ENCODE data around the gene UNC5B.

Gene UNC5B

GRCh38 chr10:71262027-71262426 is 49.7 kb downstream of the UNC5B start:
- no peaks in the 10 kb centered on the region for H3K9me3 ChIP-seq
- no peaks in the 10 kb centered on the region for H3K36me3 ChIP-seq
- no peaks in the 10 kb centered on the region for H3K27me3 ChIP-seq
- peaks cover 0 to 24% (median 14%) of the 10 kb centered on the region in 4 donors for H3K4me1 ChIP-seq
- H3K4me3 ChIP-seq: no peak overlapping the region
- H3K27ac ChIP-seq: no peak overlapping the region
- no peak for TF ChIP-seq CTCF (IDR thresholded peaks at IDR 0.05)
- DNase-seq: no peak
- intact Hi-C loops (cut with DNase I; ENCODE audit: low total_unique reads): no loop called here

- H3K27me3 ChIP-seq: no peaks in the 10 kb centered on the region
- no peaks in the 10 kb centered on the region for H3K36me3 ChIP-seq
- H3K4me1 ChIP-seq: peaks cover 0 to 24% (median 14%) of the 10 kb centered on the region in 4 donors
- H3K9me3 ChIP-seq: no peaks in the 10 kb centered on the region
- no peak overlapping the region for H3K27ac ChIP-seq
- TF ChIP-seq CTCF (IDR thresholded peaks at IDR 0.05): no peak
- intact Hi-C loops (cut with DNase I; ENCODE audit: low total_unique reads): no loop called here
- no peak for DNase-seq
- no peak overlapping the region for H3K4me3 ChIP-seq
Measured at GRCh38 chr10:71262817-71263216, 50.4 kb downstream of the UNC5B start.

DNA sequence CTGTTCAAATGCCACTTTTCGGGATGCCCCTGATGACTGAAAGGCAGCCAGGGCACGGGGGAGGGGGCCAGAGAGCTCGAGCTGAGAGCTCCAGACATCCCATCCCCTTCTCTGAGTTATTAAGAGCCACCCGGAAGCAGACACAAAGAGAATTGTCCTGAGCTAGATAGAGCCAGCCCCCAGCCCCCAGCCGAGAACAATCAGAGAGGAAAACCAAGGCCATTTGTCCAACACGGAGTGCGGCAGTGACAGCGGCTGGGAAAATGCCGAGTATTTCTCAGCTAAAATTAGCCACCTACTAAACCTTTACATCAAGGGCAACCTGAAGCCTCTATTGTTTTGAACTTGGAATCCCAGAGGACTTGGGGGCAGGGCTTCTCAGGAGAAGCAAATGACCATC is 51.0 kb downstream of the UNC5B start:
- H3K4me1 ChIP-seq: peaks cover 0 to 20% (median 14%) of the 10 kb centered on the region in 4 donors
- no peak overlapping the region for H3K27ac ChIP-seq
- H3K36me3 ChIP-seq: no peaks in the 10 kb centered on the region

GRCh38 chr10:71264345-71265200 is 52.2 kb downstream of the UNC5B start:
- no peaks in the 10 kb centered on the region for H3K27me3 ChIP-seq
- no peaks in the 10 kb centered on the region for H3K36me3 ChIP-seq
- H3K4me1 ChIP-seq: peaks cover 0 to 29% (median 17%) of the 10 kb centered on the region in 4 donors
- intact Hi-C loops (cut with DNase I; ENCODE audit: low total_unique reads): no loop called here
- TF ChIP-seq CTCF (IDR thresholded peaks at IDR 0.05): no peak
- H3K4me3 ChIP-seq: no peak overlapping the region
- no peak overlapping the region for H3K27ac ChIP-seq
- no peak for DNase-seq
- no peaks in the 10 kb centered on the region for H3K9me3 ChIP-seq

More for the DNA sequence above, 51.0 kb downstream of the UNC5B start:
- no peak overlapping the region for H3K4me3 ChIP-seq
- intact Hi-C loops (cut with DNase I; ENCODE audit: low total_unique reads): no loop called here
- H3K9me3 ChIP-seq: no peaks in the 10 kb centered on the region
- TF ChIP-seq CTCF (IDR thresholded peaks at IDR 0.05): no peak
- H3K27me3 ChIP-seq: no peaks in the 10 kb centered on the region
- DNase-seq: no peak

- intact Hi-C loops (cut with DNase I; ENCODE audit: low total_unique reads): no loop called here
- Histone ChIP-seq H3K27me3 (no peaks in the 10 kb centered on the region), H3K9me3 (no peaks in the 10 kb centered on the region), H3K27ac (no peak overlapping the region), H3K36me3 (no peaks in the 10 kb centered on the region), H3K4me1 (peaks cover 0 to 29% (median 13%) of the 10 kb centered on the region in 4 donors), H3K4me3 (no peak overlapping the region)
- TF ChIP-seq CTCF (IDR thresholded peaks at IDR 0.05): no peak
- DNase-seq: no peak
Measured at GRCh38 chr10:71265201-71265575, 52.8 kb downstream of the UNC5B start.

Measured in tibial artery (tissue), 4 donors.